AG04450 (cell line): ENCODE results near the gene MEGF6. TPM values are rescaled to one million over a fixed set of nuclear protein-coding genes. Genes with fewer than 3 reads are reported as not detected.

Experiments used
- CTCF ChIA-PET: fragments of 300-600, 350-600 bp; formaldehyde crosslinking; extraction: SDS; loops from one replicate; lab custom pipeline; 2022; ENCODE audit warnings: antibody characterized with exemption, inconsistent platforms; lab: Charles Lee
- POLR2A ChIA-PET: fragments of 350-600 bp; formaldehyde crosslinking; extraction: SDS; loops from one replicate; lab custom pipeline; 2021; ENCODE audit warnings: antibody characterized with exemption, inconsistent platforms; lab: Yijun Ruan, JAX
- DNase-seq: peaks from one replicate; pipeline ENCODE4 v3.0.0-alpha.2; 2011; ENCODE audit warnings: low read depth, low spot score
- H3K27ac ChIP-seq: one replicate; pipeline ENCODE4 v1.5.1; 2012; ENCODE audit warnings: low read depth, low read length, control low read depth
- H3K27me3 ChIP-seq: one replicate; pipeline ENCODE4 v1.6.0; 2012; ENCODE audit warnings: low read length; ENCODE audit not compliant: control insufficient read depth, insufficient read depth
- H3K4me3 ChIP-seq: 2 replicates; pipeline ENCODE4 v1.5.1; 2011; ENCODE audit warnings: mild to moderate bottlenecking, low read depth, low read length, control low read depth
- H3K9me3 ChIP-seq: 2 replicates; pipeline ENCODE4 v1.5.1; 2012; ENCODE audit warnings: low read length; ENCODE audit not compliant: control insufficient read depth, insufficient read depth
- CTCF ChIP-seq: IDR thresholded peaks from 2 replicates; pipeline ENCODE4 v1.5.1; 2011; ENCODE audit warnings: low read depth, low read length, control low read depth, inconsistent platforms
- polyA plus RNA-seq: library from polyadenylated mRNA; depleted of rRNA; stranded (reverse); fragments of >200 nt; gene quantifications from 2 replicates; pipeline ENCODE4 v1.2.3, GENCODE V29; 2011

MEGF6 gene
- polyA plus RNA-seq, 1 experiment: 0.45 TPM

- H3K4me3 ChIP-seq: no peak overlapping the region
- CTCF ChIA-PET: interaction anchor here (0.7 to 1.8 kb wide), 2 partner anchors 17 to 183 kb away, joined by 3 to 6 read pairs; no protein-coding TSS in a partner anchor
- no peak overlapping the region for H3K27ac ChIP-seq
- H3K27me3 ChIP-seq: no peaks in the 10 kb centered on the region
- H3K9me3 ChIP-seq: no peaks in the 10 kb centered on the region; the same call in 1 of the 2 replicates
- POLR2A ChIA-PET: no interaction called here
- DNase-seq: no peak
- no peak for TF ChIP-seq CTCF
These were observed 24.8 kb upstream of the MEGF6 start for GRCh38 chr1:3636080-3636479.

- DNase-seq: no peak
These were observed 22.9 kb upstream of the MEGF6 start for GRCh38 chr1:3634059-3634800.

GRCh38 chr1:3633344-3634058 lies 22.2 kb upstream of the MEGF6 start:
- no peak overlapping the region for H3K27ac ChIP-seq
- ChIA-PET CTCF (interaction anchor here (0.7 kb wide), 1 partner anchor 96 kb away, joined by 3 read pairs; no protein-coding TSS in a partner anchor), POLR2A (no interaction called here)
- TF ChIP-seq CTCF: no peak
- no peak overlapping the region for H3K4me3 ChIP-seq
- H3K9me3 ChIP-seq: no peaks in the 10 kb centered on the region
- DNase-seq: no peak
- no peaks in the 10 kb centered on the region for H3K27me3 ChIP-seq

More at GRCh38 chr1:3634059-3634800, 22.9 kb upstream of the MEGF6 start:
- Histone ChIP-seq H3K4me3 (no peak overlapping the region), H3K27me3 (no peaks in the 10 kb centered on the region), H3K27ac (no peak overlapping the region), H3K9me3 (no peaks in the 10 kb centered on the region; the same call in 1 of the 2 replicates)
- POLR2A ChIA-PET: no interaction called here
- CTCF ChIA-PET: no interaction called here
- no peak for TF ChIP-seq CTCF

DNA sequence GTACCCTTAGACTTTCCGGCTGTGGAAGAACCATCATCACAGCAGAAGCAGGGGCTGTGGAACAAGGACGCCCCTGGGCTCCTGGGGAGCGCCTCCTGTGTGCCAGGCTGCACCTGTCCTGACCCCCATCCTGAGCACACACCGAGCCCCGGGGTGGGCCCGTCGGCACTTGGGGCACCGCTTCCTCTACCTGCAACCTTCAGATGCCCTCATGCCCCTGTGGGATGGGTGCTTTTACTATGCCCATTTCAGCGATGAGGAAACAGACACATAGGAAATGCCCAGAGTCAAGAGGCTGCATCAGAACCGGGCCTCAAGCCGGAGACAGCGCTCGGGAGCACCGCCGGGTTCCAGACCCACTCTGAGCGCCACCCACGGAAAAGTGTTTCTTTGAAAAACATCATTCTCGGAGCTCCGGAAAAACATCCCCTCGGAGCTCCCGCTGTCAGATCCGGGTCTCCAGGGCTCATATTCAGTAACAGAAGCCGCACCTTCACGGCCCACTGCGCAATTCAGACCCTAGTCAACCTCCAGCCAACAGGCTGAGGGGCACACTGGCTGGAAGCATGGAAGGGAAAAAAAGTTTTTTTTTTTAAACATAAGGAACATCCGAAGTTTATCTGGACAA lies 21.5 kb upstream of the MEGF6 start:
- CTCF ChIA-PET: interaction anchor here (0.7 kb wide), 1 partner anchor 96 kb away, joined by 3 read pairs; no protein-coding TSS in a partner anchor

More for the DNA sequence above, 21.5 kb upstream of the MEGF6 start:
- Histone ChIP-seq H3K9me3 (no peaks in the 10 kb centered on the region), H3K4me3 (no peak overlapping the region), H3K27ac (no peak overlapping the region), H3K27me3 (no peaks in the 10 kb centered on the region)
- no peak for DNase-seq
- POLR2A ChIA-PET: no interaction called here
- no peak for TF ChIP-seq CTCF
